HEK293T (cell line): ENCODE data around the gene COL26A1.

ENCODE experiments used
- BHLHE40 ChIP-seq: fragments of 450-650 bp; IDR thresholded peaks from 2 replicates; pipeline ENCODE4 v1.6.1; 2016; ENCODE audit warnings: mild to moderate bottlenecking, moderate library complexity, borderline replicate concordance
- HDGF ChIP-seq: fragments of 450-650 bp; IDR thresholded peaks from 2 replicates; pipeline ENCODE4 v1.6.1; 2017; ENCODE audit warnings: antibody characterized with exemption, borderline replicate concordance

- no peak for TF ChIP-seq BHLHE40
- no peak for TF ChIP-seq HDGF
These were observed 71.0 kb downstream of the COL26A1 start for GRCh38 chr7:101433688-101434087.
